GM18907 (cell line): ENCODE data around the gene EHBP1L1.

Experiments used
- ATAC-seq: cut with Tn5 transposase; IDR thresholded peaks from one replicate; pipeline ENCODE4 v1.9.1; 2021; ENCODE audit warnings: mild to moderate bottlenecking, moderate library complexity; ENCODE audit not compliant: unreplicated experiment

The EHBP1L1 gene

DNA sequence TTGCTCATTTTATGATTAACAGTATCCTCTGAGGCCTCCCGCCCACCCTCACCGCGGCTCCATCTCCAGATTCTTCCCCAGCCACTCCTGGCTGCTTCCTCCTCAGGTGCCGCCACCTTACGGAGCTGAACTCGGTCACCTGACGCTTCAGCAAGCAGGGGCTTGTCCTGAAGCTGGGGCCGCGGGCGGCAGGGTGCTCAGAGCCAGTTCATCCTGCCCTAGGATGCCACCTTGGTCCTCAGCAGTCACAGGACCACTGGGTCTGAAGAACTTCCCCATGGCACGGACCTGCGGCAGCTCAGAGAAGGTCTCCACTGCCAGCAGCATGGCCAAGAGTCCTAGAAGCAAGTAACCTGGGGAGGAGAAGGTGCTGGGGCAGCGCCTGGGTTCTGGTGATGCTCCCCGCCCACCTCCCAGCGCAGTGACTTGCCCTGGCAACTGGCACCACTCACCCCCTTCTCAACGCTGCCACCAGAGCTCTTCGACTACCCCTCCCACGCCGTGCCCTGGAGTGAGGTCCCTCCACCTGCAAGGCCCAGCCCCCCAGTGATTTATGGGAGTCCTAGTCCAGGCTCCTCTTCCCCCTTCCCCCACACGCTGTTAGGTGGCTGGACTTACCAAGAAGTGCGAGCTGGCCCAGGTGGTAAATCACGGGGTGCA, 17.1 kb downstream of the EHBP1L1 start:
- ATAC-seq, result no peak

GRCh38 chr11:65593518-65594414, 17.9 kb downstream of the EHBP1L1 start:
- no peak for ATAC-seq

DNA sequence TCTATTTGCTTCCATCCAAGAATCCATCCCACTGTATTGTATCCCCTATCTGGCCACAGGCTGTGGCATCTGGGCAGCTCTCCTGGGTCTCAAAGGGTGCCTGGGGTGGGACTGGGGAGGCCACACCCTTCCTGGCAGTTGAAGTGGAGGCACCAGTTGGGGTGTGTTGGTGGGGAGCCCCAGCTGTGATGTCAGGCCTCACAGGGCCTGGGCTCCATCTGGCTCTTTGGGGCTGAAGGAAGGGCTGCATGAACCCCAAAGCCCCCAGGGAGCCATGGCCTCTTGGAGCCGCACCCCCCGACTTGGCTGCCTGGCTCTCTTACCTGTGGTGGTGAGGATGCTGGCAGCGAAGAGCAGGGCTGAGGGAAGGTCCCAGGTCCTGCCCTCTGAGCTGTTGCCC, 19.3 kb downstream of the EHBP1L1 start:
- no peak for ATAC-seq

- ATAC-seq, result no peak
Measured at GRCh38 chr11:65595543-65596281, 19.9 kb downstream of the EHBP1L1 start, which contains the start of gene KCNK7. KCNK7 (minus strand) TSS chr11:65595800; CDS start chr11:65595772, 28 bp downstream.

GRCh38 chr11:65596520-65596919, 20.7 kb downstream of the EHBP1L1 start:
- ATAC-seq, result no peak

DNA sequence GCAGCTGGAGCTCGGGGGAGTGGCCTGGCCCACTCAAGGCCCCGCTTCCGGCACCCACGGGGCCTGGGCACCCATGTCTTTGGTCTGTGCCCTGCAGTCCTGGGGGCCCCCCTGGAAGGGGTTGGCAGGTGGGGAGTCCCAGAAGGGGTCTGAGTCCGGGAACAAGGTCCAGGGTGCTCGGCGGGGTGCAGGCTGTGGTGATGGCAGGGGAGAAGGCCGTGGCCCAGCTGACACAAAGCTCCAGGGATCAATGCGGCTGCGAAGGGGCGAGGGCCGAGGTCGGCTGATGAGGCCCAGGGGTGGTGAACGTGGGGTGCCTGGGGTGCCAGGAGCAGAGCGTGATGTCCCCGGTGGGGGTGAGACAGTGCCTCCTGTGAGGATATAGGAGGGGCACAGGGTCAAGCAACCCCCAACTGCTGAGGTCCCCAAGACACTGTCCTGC, 22.4 kb downstream of the EHBP1L1 start:
- no peak for ATAC-seq

GRCh38 chr11:65599216-65599954, 23.5 kb downstream of the EHBP1L1 start:
- no peak for ATAC-seq

DNA sequence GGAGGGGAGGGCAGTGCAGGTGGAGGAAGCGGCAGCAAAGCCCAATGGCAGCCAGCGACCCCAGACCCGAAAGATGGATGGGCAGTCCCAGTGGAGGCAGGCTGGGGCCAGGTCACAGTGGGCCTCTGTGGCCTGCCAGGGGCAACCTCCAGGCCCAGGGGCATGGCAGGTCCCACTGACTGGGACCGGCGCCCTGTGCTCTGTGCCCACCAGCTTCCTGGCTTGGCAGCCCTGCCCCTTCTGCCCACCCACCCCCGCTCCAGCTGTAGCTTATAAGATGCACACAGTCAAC, 24.0 kb downstream of the EHBP1L1 start:
- ATAC-seq, result no peak

DNA sequence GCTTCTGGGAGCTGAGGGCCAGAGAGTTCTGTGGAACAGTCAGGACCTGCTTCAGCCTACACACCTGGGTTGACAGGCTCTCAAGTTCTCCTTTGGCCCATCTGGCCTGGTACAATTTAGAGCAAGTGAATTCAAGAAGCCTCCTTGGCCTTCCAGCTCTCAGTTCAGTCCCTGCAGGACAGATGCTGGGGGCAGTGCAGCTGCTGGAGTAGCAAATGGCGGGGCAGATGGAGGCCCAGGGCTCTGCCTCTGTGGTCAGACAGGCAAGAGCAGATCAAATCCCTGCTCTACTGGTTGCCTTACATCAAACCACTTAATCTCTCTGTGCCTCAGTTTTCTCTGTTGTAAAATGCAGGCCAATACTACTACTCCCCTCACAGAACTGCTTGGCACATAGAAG, 28.4 kb downstream of the EHBP1L1 start:
- ATAC-seq, result no peak

DNA sequence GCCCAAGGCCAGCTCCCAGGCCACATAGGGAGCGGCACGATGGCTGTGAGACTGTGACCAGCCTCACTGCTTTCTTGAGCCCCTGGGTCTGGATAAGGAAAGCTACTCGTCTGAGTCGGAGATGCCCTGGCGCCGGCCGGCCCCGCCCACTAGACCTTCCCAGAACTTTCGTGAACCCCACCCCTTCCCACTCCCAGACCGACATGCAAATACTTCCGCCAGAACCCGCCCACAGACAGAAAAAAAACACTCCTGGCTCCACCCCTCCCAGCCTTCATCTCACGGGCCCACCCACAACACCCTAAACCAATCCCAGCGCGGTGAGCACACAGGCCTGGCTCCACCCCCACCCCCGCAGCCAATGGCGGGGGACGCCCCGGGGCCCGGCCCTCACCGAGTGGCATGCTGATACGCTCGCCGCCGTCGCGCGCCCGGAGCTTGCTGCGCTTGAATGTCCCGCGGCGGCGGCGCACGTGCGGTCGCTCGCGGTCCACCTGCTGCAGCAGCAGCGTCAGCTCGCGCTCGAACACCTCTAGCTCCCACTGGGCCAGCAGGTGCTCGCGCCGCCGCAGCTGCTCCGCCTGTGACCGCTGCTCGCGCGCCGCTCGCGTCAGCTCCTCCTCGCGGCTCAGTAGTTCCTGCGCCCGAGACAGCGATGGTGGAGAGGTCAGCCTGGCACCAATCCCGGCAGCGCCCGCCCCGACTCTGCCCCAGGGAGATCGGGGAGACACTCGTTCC, 31.2 kb downstream of the EHBP1L1 start:
- ATAC-seq, result no peak

GRCh38 chr11:65607614-65608426, 32.0 kb downstream of the EHBP1L1 start:
- no peak for ATAC-seq

- no peak for ATAC-seq
Measured at GRCh38 chr11:65609229-65609628, 33.4 kb downstream of the EHBP1L1 start.

DNA sequence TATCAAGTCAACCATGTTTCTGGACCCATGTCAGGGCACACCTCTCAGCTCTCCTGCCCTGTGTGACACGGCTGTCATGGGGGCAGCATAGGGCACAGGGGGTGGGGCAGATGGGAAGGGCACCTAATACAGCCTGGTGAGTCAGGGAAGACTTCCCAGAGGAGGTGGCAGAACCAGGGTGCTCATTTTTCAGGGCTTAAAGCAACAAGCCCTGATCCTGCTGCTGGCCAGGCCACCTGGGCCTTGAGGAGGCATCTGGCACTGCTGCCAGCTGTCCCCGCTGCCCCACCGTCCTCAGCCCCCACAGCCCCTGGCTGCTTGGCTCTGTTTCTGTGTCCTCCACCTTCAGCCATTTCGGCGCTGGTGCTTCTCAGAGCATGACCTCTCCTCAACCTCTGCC, 33.8 kb downstream of the EHBP1L1 start:
- ATAC-seq, result no peak

- no peak for ATAC-seq
Measured at GRCh38 chr11:65610404-65610803, 34.6 kb downstream of the EHBP1L1 start.

DNA sequence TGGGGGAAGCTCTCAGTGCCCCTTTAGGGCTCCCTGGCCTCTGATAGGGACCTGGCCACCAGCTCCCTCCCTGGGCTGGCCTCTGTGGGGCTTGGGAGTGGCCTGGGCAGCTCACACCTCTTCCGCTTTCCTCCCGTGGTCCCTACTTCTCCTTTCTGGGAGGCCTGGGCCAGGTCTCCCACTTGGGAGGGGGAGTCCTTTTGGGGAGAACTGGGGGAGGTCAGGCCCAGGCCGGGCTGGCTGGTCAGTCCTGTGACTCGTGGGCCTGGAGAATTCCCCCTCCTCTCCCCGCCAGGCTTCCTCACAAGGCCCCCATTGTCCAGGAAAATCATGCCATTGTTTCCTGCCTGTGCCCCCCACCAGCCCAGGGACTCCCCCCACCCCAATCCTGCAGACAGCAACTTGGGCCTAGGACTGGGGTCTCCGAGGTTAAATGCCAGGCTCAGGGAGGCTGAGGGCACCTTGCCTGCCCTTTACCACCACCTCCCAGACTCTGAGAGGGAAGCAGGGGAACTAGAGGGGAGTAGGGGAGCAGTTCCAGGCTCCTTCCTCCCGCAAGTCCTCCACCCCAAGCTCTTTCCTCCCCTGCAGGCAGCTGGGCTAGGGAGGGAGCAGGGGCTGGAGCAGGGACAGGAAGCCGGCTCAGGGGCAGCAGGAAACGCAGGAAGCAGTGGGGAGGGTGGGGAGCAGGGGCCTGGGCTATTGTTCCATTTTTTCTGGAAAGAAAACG, 35.3 kb downstream of the EHBP1L1 start:
- no peak for ATAC-seq

DNA sequence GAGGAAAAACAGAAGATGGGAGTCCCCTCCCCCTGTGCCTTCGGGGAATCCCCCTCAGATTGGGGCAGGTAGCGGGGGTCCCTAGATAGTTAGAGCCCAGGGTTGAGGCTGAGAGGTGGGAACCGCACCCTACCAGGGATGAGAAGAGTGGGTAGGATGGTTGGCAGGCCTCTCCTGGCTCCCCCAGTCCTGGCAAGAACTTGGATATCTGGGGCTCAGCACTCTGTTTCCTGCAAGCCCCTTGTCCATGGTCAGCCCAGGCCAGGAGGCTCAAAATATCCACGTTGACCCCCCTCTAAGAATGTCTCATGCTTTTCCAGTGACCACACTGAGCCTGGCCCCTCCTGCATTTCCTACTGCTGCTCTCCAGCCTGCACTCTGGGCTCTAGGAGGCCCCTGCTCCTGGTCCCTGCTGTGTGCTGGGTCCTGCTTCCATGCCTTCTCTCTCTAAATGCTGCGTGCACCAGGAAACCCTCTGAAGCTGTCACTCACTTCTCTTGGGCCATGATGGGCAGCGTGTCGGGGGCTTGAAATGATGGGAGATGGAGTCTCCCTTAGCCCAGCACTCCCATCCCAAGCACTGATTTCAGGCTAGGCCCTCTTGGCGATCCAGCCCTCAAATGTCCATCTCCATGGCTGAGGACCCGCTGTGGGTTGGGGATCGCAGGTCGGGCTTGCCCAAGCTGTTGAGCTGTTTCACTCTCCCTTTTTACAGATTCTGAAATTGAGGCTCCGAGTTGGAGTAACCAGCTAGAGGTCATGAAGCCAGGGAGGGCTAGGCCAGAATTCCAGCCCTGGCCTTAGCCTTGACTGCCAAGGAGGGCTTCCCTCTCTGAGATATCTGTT, 36.1 kb downstream of the EHBP1L1 start:
- no peak for ATAC-seq

DNA sequence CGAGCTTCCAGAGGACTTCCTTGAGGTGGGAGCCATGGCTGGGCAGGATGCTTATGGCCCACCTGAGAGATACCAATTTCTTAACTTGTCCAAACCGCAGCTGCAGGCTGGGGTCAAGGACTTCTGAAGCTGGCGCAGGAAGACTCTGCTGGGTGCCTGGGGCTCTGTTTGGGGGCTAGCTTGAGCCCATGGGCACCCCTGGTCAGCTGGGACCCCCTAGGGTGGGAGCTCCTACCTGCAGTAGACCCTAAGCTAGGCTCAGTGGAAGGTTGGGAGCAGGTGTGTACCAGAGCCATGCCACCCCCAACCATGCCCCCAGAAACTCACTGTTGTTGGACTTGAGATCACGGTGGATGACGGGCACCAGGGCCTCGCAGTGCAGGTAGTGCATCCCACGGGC, 36.8 kb downstream of the EHBP1L1 start:
- ATAC-seq, result no peak
